Adrenal gland (tissue), 5 donors: ENCODE results near the gene ATAD1.

Experiments used
- CTCF ChIP-seq, 6 experiments: fragments of 450-650 bp in 4 of 6; fragments of 200-600 bp in 2 of 6; sonication (generic) in 1 of 6; IDR thresholded peaks; 1 replicate in 5 of 6; 2 replicates in 1 of 6; pipeline versions ENCODE4 v1.5.1 to v1.8.0; 2016 to 2021; ENCODE audit warnings: antibody characterized with exemption in 6 of 6, mild to moderate bottlenecking in 2 of 6, moderate library complexity in 1 of 6
- POLR2A ChIP-seq, 2 donors: fragments of 450-650 bp; IDR thresholded peaks; one replicate each; pipeline ENCODE4 v1.6.1; 2017; ENCODE audit warnings: antibody characterized with exemption in 2 of 2, mild to moderate bottlenecking in 2 of 2, moderate library complexity in 1 of 2
- donor health status: DM: no; HTN: no; CAD: no.

GRCh38 chr10:87816163-87816897, 1.7 kb downstream of the ATAD1 start:
- TF ChIP-seq CTCF (IDR thresholded peaks at IDR 0.05) (peak in 1 of 6 experiments; percentile 17), POLR2A (IDR thresholded peaks at IDR 0.05) (no peak)
